HepG2 (cell line): Measurements from ENCODE around the gene TAF6. TPM values are rescaled to one million over a fixed set of nuclear protein-coding genes. Genes with fewer than 3 reads are reported as not detected.
A peak's percentile ranks its signal among the peaks of the same experiment; 100 is the strongest.

Experiments
- ATF1 ChIP-seq: IDR thresholded peaks from 2 replicates; pipeline ENCODE4 v1.6.1; 2016; ENCODE audit warnings: mild to moderate bottlenecking, control low read depth
- CREB3 ChIP-seq: sonication (generic); formaldehyde crosslinking; IDR thresholded peaks from 2 replicates; pipeline ENCODE4 v1.5.0; 2020; ENCODE audit warnings: missing genetic modification reagents
- EZH2 ChIP-seq: conservative IDR thresholded peaks from 2 replicates; pipeline ENCODE4 v1.6.1; 2012; ENCODE audit warnings: mild to moderate bottlenecking, low read depth, low read length, moderate library complexity
- HNRNPLL ChIP-seq: fragments of 200-400 bp; formaldehyde crosslinking; IDR thresholded peaks from 2 replicates; pipeline ENCODE4 v1.6.1; 2017; ENCODE audit warnings: mild to moderate bottlenecking, low read depth, low read length; ENCODE audit not compliant: poor library complexity, severe bottlenecking
- KIAA2018 ChIP-seq: sonication (generic); formaldehyde crosslinking; IDR thresholded peaks from 2 replicates; pipeline ENCODE4 v1.5.0; 2020; ENCODE audit warnings: mild to moderate bottlenecking, missing genetic modification reagents, borderline replicate concordance
- RBM22 ChIP-seq: fragments of 200-400 bp; formaldehyde crosslinking; optimal IDR thresholded peaks from 2 replicates; pipeline ENCODE3; 2017; ENCODE audit warnings: mild to moderate bottlenecking, low read length, moderate library complexity
- RNF2 ChIP-seq: fragments of 450-650 bp; conservative IDR thresholded peaks from 2 replicates; pipeline ENCODE4 v1.6.1; 2016; ENCODE audit warnings: low read depth
- SALL1 ChIP-seq: sonication (generic); formaldehyde crosslinking; IDR thresholded peaks from 2 replicates; pipeline ENCODE4 v1.8.0; 2022; ENCODE audit warnings: mild to moderate bottlenecking, missing genetic modification reagents
- SIX4 ChIP-seq: sonication (generic); formaldehyde crosslinking; IDR thresholded peaks from 2 replicates; pipeline ENCODE4 v1.4.0; 2020; ENCODE audit warnings: missing genetic modification reagents
- SNRNP70 ChIP-seq: fragments of 200-400 bp; formaldehyde crosslinking; IDR thresholded peaks from 2 replicates; pipeline ENCODE4 v1.6.1; 2017; ENCODE audit warnings: mild to moderate bottlenecking, low read depth, low read length, moderate library complexity
- TAF1 ChIP-seq: sonication (generic); formaldehyde crosslinking; IDR thresholded peaks from 2 replicates; pipeline ENCODE4 v1.4.0; 2020; ENCODE audit warnings: missing genetic modification reagents
- ZBTB1 ChIP-seq: sonication (generic); formaldehyde crosslinking; IDR thresholded peaks from 2 replicates; pipeline ENCODE4 v1.4.0; 2020; ENCODE audit warnings: missing genetic modification reagents, borderline replicate concordance
- ZBTB8A ChIP-seq: sonication (generic); formaldehyde crosslinking; IDR thresholded peaks from 2 replicates; pipeline ENCODE4 v1.4.0; 2020; ENCODE audit warnings: mild to moderate bottlenecking, low read depth, missing genetic modification reagents, borderline replicate concordance
- ZNF543 ChIP-seq: sonication (generic); formaldehyde crosslinking; IDR thresholded peaks from 2 replicates; pipeline ENCODE4 v1.4.0; 2020; ENCODE audit warnings: mild to moderate bottlenecking, missing genetic modification reagents
- ZNF558 ChIP-seq: sonication (generic); formaldehyde crosslinking; IDR thresholded peaks from 2 replicates; pipeline ENCODE4 v1.9.0; 2022; ENCODE audit warnings: mild to moderate bottlenecking, missing genetic modification reagents, borderline replicate concordance
- polyA plus RNA-seq, 8 experiments: library from polyadenylated mRNA; depleted of rRNA in 3 of 8; stranded (reverse) in 7 of 8; unstranded in 1 of 8; fragments of >200 nt; fragmentation: Illumina TruSeq in 4 of 8; extraction: Trizol in 4 of 8; gene quantifications; 2 replicates each; pipeline versions ENCODE4 v1.2.1 to v1.2.3, GENCODE V29; 2011 to 2016; ENCODE audit warnings: low read depth in 4 of 8, missing spikeins in 1 of 8, mixed read lengths in 1 of 8; ENCODE audit not compliant: insufficient read depth in 1 of 8
- total RNA-seq, 5 experiments: library from RNA; depleted of rRNA; stranded (reverse); fragments of >200 nt; fragmentation: Illumina TruSeq; extraction: Trizol; gene quantifications; 2 replicates each; pipeline ENCODE4 v1.2.3, GENCODE V29; 2016; ENCODE audit warnings: low read depth in 1 of 5
- TF ChIP-seq, protein P1 (sequence below): sonication (generic); formaldehyde crosslinking; IDR thresholded peaks from 2 replicates; pipeline ENCODE4 v1.4.0; 2020; ENCODE audit warnings: missing genetic modification reagents, borderline replicate concordance
- TF ChIP-seq, protein P2 (sequence below): sonication (generic); formaldehyde crosslinking; IDR thresholded peaks from 2 replicates; pipeline ENCODE4 v1.4.0; 2020; ENCODE audit warnings: missing genetic modification reagents, mild to moderate bottlenecking, borderline replicate concordance

TAF6 gene
- total and polyA plus RNA-seq, 2 of the 13 experiments (the other 11 are each of a cell fraction or from before 2014, with no cell fraction given): 12.9 to 18.8 TPM

GRCh38 chr7:100126931-100127865 is 8.0 kb upstream of the TAF6 start, which contains the start of gene MBLAC1 (continued):
- TF ChIP-seq SALL1 (CRISPR knock-in tag): 0 out of 2 replicates have a peak, but pooled peaks have one; percentile 41
- peak; percentile 31; the same call in 1 of the 2 replicates for TF ChIP-seq ATF1 (CRISPR knock-in tag)
- TF ChIP-seq ZNF558: no peak
- TF ChIP-seq KIAA2018 (CRISPR knock-in tag): no peak
- TF ChIP-seq, protein P1, sequence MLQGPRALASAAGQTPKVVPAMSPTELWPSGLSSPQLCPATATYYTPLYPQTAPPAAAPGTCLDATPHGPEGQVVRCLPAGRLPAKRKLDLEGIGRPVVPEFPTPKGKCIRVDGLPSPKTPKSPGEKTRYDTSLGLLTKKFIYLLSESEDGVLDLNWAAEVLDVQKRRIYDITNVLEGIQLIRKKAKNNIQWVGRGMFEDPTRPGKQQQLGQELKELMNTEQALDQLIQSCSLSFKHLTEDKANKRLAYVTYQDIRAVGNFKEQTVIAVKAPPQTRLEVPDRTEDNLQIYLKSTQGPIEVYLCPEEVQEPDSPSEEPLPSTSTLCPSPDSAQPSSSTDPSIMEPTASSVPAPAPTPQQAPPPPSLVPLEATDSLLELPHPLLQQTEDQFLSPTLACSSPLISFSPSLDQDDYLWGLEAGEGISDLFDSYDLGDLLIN (CRISPR knock-in tag): 0 out of 2 replicates have a peak, but pooled peaks have one; percentile 48
- no peak for TF ChIP-seq ZNF543 (CRISPR knock-in tag)
- TF ChIP-seq RBM22: no peak
- TF ChIP-seq TAF1 (CRISPR knock-in tag): peak; percentile 75; the same call in 1 of the 2 replicates
- TF ChIP-seq HNRNPLL: peak; percentile 40
- TF ChIP-seq RNF2: no peak
- TF ChIP-seq, protein P2, sequence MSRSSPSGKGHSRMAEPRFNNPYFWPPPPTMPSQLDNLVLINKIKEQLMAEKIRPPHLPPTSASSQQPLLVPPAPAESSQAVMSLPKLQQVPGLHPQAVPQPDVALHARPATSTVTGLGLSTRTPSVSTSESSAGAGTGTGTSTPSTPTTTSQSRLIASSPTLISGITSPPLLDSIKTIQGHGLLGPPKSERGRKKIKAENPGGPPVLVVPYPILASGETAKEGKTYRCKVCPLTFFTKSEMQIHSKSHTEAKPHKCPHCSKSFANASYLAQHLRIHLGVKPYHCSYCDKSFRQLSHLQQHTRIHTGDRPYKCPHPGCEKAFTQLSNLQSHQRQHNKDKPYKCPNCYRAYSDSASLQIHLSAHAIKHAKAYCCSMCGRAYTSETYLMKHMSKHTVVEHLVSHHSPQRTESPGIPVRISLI (CRISPR knock-in tag): no peak
- no peak for TF ChIP-seq SNRNP70
- no peak for TF ChIP-seq SIX4
- no peak for TF ChIP-seq ZBTB1 (CRISPR knock-in tag)
- 0 out of 2 replicates have a peak, but pooled peaks have one; percentile 42 for TF ChIP-seq ZBTB8A
- TF ChIP-seq EZH2: no peak
- TF ChIP-seq CREB3 (CRISPR knock-in tag): no peak; the same call in 1 of the 2 replicates
